Fibroblast of lung (primary cell): Measurements from ENCODE around the gene LDLRAD4.

ENCODE experiments used
- EZH2 ChIP-seq: IDR thresholded peaks from 2 replicates; pipeline ENCODE4 v1.5.1; 2012; ENCODE audit warnings: low read length, control low read depth, mild to moderate bottlenecking; ENCODE audit errors: missing control alignments
- TF ChIP-seq, protein P1 (sequence below), 2 donors: IDR thresholded peaks in 1 of 2; conservative IDR thresholded peaks in 1 of 2; 1 replicate in 1 of 2; 2 replicates in 1 of 2; pipeline ENCODE4 v1.5.1; 2011 to 2012; ENCODE audit warnings: low read length in 2 of 2, control low read depth in 1 of 2, inconsistent platforms in 1 of 2, low read depth in 1 of 2, mild to moderate bottlenecking in 1 of 2

DNA sequence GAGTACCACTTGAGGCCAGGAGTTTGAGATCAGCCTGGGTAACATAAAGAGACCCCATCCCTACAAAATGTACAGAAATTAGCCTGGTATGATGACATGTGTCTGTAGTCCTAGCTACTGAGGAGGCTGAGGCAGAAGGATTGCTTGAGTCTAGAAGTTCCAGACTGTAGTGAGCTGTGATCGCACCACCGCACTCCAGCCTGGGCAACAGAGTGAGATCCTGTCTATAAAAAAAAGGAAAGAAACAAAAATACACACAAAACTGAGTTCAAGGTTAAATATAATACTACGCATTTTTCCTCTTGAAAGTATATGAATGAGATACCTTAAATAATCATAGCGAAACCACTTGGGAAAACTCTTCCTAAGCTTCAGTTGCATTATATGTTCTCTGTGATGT lies 94.0 kb downstream of the LDLRAD4 start:
- TF ChIP-seq, protein P1, sequence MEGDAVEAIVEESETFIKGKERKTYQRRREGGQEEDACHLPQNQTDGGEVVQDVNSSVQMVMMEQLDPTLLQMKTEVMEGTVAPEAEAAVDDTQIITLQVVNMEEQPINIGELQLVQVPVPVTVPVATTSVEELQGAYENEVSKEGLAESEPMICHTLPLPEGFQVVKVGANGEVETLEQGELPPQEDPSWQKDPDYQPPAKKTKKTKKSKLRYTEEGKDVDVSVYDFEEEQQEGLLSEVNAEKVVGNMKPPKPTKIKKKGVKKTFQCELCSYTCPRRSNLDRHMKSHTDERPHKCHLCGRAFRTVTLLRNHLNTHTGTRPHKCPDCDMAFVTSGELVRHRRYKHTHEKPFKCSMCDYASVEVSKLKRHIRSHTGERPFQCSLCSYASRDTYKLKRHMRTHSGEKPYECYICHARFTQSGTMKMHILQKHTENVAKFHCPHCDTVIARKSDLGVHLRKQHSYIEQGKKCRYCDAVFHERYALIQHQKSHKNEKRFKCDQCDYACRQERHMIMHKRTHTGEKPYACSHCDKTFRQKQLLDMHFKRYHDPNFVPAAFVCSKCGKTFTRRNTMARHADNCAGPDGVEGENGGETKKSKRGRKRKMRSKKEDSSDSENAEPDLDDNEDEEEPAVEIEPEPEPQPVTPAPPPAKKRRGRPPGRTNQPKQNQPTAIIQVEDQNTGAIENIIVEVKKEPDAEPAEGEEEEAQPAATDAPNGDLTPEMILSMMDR (conservative IDR thresholded peaks at IDR 0.05 in 1 of 2, IDR thresholded peaks at IDR 0.05 in 1 of 2; ENCODE audit: low read depth in 1 of 2, low read length in 2 of 2): no peak
- no peak for TF ChIP-seq EZH2
